Spleen (tissue), 11 donors: ENCODE measurements around the gene COL27A1. TPM values are rescaled to one million over a fixed set of nuclear protein-coding genes. Genes with fewer than 3 reads are reported as not detected.
A peak's percentile ranks its signal among the peaks of the same experiment; 100 is the strongest.

ENCODE experiments used
- DNase-seq: peaks from one replicate; pipeline ENCODE4 v3.0.0-alpha.2; 2020
- H3K27ac ChIP-seq, 8 donors: fragments of 200-600 bp; sonication (generic) in 7 of 8; 1 replicate in 4 of 8; 2 replicates in 4 of 8; pipeline versions ENCODE4 v1.5.0 to v1.8.0; 2016 to 2021; ENCODE audit warnings: inconsistent platforms in 4 of 8, mild to moderate bottlenecking in 4 of 8, moderate library complexity in 1 of 8
- H3K27me3 ChIP-seq, 7 donors: fragments of 200-600 bp; sonication (generic) in 6 of 7; replicated peaks in 1 of 7; 1 replicate in 4 of 7; 2 replicates in 3 of 7; pipeline versions ENCODE4 v1.5.0 to v1.8.0; 2016 to 2021; ENCODE audit warnings: inconsistent platforms in 3 of 7, mild to moderate bottlenecking in 1 of 7
- H3K36me3 ChIP-seq, 6 donors: fragments of 200-600 bp; sonication (generic) in 5 of 6; 1 replicate in 4 of 6; 2 replicates in 2 of 6; pipeline versions ENCODE4 v1.5.0 to v1.8.0; 2016 to 2021; ENCODE audit warnings: inconsistent platforms in 2 of 6
- H3K4me1 ChIP-seq, 6 donors: fragments of 200-600 bp; sonication (generic) in 5 of 6; 1 replicate in 3 of 6; 2 replicates in 3 of 6; pipeline versions ENCODE4 v1.5.0 to v1.8.0; 2016 to 2021; ENCODE audit warnings: inconsistent platforms in 3 of 6
- H3K4me3 ChIP-seq, 8 donors: fragments of 200-600 bp; sonication (generic) in 7 of 8; 1 replicate in 4 of 8; 2 replicates in 4 of 8; pipeline versions ENCODE4 v1.5.0 to v1.8.0; 2016 to 2021; ENCODE audit warnings: inconsistent platforms in 4 of 8, mild to moderate bottlenecking in 4 of 8, moderate library complexity in 2 of 8
- H3K9me3 ChIP-seq, 8 donors: fragments of 200-600 bp; sonication (generic) in 7 of 8; 1 replicate in 4 of 8; 2 replicates in 4 of 8; pipeline versions ENCODE4 v1.5.0 to v1.8.0; 2016 to 2021; ENCODE audit warnings: inconsistent platforms in 4 of 8
- CTCF ChIP-seq, 11 experiments: fragments of 200-600 bp in 7 of 11; fragments of 450-650 bp in 4 of 11; sonication (generic) in 4 of 11; IDR thresholded peaks in 8 of 11; conservative IDR thresholded peaks in 3 of 11; 1 replicate in 7 of 11; 2 replicates in 4 of 11; pipeline versions ENCODE4 v1.4.0 to v1.8.0; 2016 to 2021; ENCODE audit warnings: antibody characterized with exemption in 11 of 11, inconsistent platforms in 4 of 11, mild to moderate bottlenecking in 1 of 11
- POLR2A ChIP-seq, 3 donors: fragments of 450-650 bp; IDR thresholded peaks; one replicate each; pipeline ENCODE4 v1.5.1; 2017; ENCODE audit warnings: antibody characterized with exemption in 3 of 3, mild to moderate bottlenecking in 1 of 3
- POLR2AphosphoS5 ChIP-seq, 3 donors: sonication (generic); formaldehyde crosslinking; IDR thresholded peaks; one replicate each; pipeline ENCODE4 v1.5.1; 2017; ENCODE audit warnings: antibody characterized with exemption in 3 of 3
- WGBS, 5 donors: extraction: QIAGEN DNeasy Blood & Tissue Kit in 3 of 5; methylation state at CpG; one replicate each; pipeline versions ENCODE4 v1.1.5 to v1.1.7; 2013 to 2018; 5-methylcytosine and 5-hydroxymethylcytosine counted together
- intact Hi-C: fragments of 100-400 bp; cut with DNase I; formaldehyde crosslinking; loops from one replicate; pipeline ENCODE4 v1.15.0; 2023; ENCODE audit warnings: low total_unique reads
- polyA plus RNA-seq, 3 donors: library from polyadenylated mRNA; stranded (reverse); fragments of 200-250 nt; gene quantifications; one replicate each; pipeline ENCODE4 v1.2.1, GENCODE V29; 2013
- total RNA-seq, 7 donors: library from RNA; depleted of rRNA in 3 of 7; stranded (reverse); fragments of >200 nt in 3 of 7; fragmentation: NEBNext Ultra II Directional in 4 of 7; extraction: Animal tissue kit (Norgen Biotek cat#: 25700) in 4 of 7; gene quantifications; one replicate each; pipeline versions ENCODE4 v1.1.0 to v1.2.1, GENCODE V29; 2016 to 2021
- donor health status: healthy with polysubstance abuse.
- donor health status: DM: no; HTN: no; CAD: no; lungs with moderate emphysema.
- donor health status: DM: no; HTN: no; CAD: no.
- donor health status: Bipolar disorder and iron deficiency.
- donor health status: healthy.
- donor health status: DM: no; HTN: no; CAD: no.
- donor health status: DM: yes; HTN: yes; CAD: no.

COL27A1 gene
- total and polyA plus RNA-seq, 10 donors, result 2.1 to 23.4 (median 6.1) TPM

GRCh38 chr9:114299286-114300152 lies 144.2 kb downstream of the COL27A1 start:
- WGBS, 5 donors, result 77 to 86% (median 86%) methylated on average over 14 to 15 of the region's 15 CpGs
- no peaks in the 10 kb centered on the region for H3K4me1 ChIP-seq
- intact Hi-C loops, result loop anchor here (10.0 kb wide), 1 partner anchor 215 kb away; no protein-coding TSS in a partner anchor

GRCh38 chr9:114300153-114300845 lies 145.0 kb downstream of the COL27A1 start:
- intact Hi-C loops, result no loop called here
- Histone ChIP-seq H3K27me3 (peaks cover 0 to 4% (median 0%) of the 10 kb centered on the region in 7 donors), H3K4me3 (no peak overlapping the region), H3K27ac (no peak overlapping the region), H3K36me3 (no peaks in the 10 kb centered on the region), H3K9me3 (peaks cover 0 to 18% (median 15%) of the 10 kb centered on the region in 8 donors), H3K4me1 (peaks cover 0 to 5% (median 3%) of the 10 kb centered on the region in 6 donors)
- 92 to 97% (median 97%) methylated on average over 3 to 4 of the region's 4 CpGs for WGBS, 5 donors
- peak; percentile 61 for DNase-seq
- no peak for TF ChIP-seq CTCF (IDR thresholded peaks at IDR 0.05 in 8 of 11, conservative IDR thresholded peaks at IDR 0.05 in 3 of 11)

More at GRCh38 chr9:114299286-114300152, 144.2 kb downstream of the COL27A1 start:
- no peak overlapping the region for H3K27ac ChIP-seq
- no peaks in the 10 kb centered on the region for H3K36me3 ChIP-seq
- H3K27me3 ChIP-seq, result peaks cover 0 to 4% (median 0%) of the 10 kb centered on the region in 7 donors
- DNase-seq, result peak; percentile 39
- no peak overlapping the region for H3K4me3 ChIP-seq
- H3K9me3 ChIP-seq, result peaks cover 0 to 26% (median 22%) of the 10 kb centered on the region in 8 donors
- TF ChIP-seq POLR2A (IDR thresholded peaks at IDR 0.05) (no peak), POLR2AphosphoS5 (IDR thresholded peaks at IDR 0.05) (no peak), CTCF (IDR thresholded peaks at IDR 0.05 in 8 of 11, conservative IDR thresholded peaks at IDR 0.05 in 3 of 11) (no peak)

GRCh38 chr9:114300846-114301797 lies 145.8 kb downstream of the COL27A1 start:
- intact Hi-C loops, result no loop called here
- 89 to 94% (median 92%) methylated on average over 22 to 31 of the region's 31 CpGs for WGBS, 5 donors
- H3K9me3 ChIP-seq, result peaks cover 0 to 10% (median 6%) of the 10 kb centered on the region in 8 donors
- H3K27me3 ChIP-seq, result peaks cover 0 to 7% (median 0%) of the 10 kb centered on the region in 7 donors
- no peak overlapping the region for H3K27ac ChIP-seq
- peak; percentile 52 for DNase-seq
- H3K4me3 ChIP-seq, result no peak overlapping the region
- TF ChIP-seq POLR2A (IDR thresholded peaks at IDR 0.05) (no peak), CTCF (IDR thresholded peaks at IDR 0.05 in 8 of 11, conservative IDR thresholded peaks at IDR 0.05 in 3 of 11) (no peak), POLR2AphosphoS5 (IDR thresholded peaks at IDR 0.05) (no peak)
- H3K4me1 ChIP-seq, result peaks cover 3 to 13% (median 10%) of the 10 kb centered on the region in 6 donors
- no peaks in the 10 kb centered on the region for H3K36me3 ChIP-seq
